KOPT-K1 (cell line): ENCODE data around the gene SLC1A2.

Source experiments
- H3K27ac ChIP-seq: fragments of 200-600 bp; sonication (generic); 2 replicates; pipeline ENCODE4 v1.5.1; 2016; ENCODE audit warnings: antibody characterized with exemption, mild to moderate bottlenecking, low read depth, low read length; ENCODE audit not compliant: poor library complexity, severe bottlenecking
- H3K36me3 ChIP-seq: fragments of 200-600 bp; sonication (generic); 2 replicates; pipeline ENCODE4 v1.5.1; 2017; ENCODE audit warnings: antibody characterized with exemption, mild to moderate bottlenecking, low read length, moderate library complexity; ENCODE audit not compliant: insufficient read depth
- H3K9me3 ChIP-seq: fragments of 200-600 bp; sonication (generic); 2 replicates; pipeline ENCODE4 v1.5.1; 2017; ENCODE audit warnings: antibody characterized with exemption, low read length, mild to moderate bottlenecking; ENCODE audit not compliant: insufficient read depth, poor library complexity, severe bottlenecking

Gene SLC1A2

DNA sequence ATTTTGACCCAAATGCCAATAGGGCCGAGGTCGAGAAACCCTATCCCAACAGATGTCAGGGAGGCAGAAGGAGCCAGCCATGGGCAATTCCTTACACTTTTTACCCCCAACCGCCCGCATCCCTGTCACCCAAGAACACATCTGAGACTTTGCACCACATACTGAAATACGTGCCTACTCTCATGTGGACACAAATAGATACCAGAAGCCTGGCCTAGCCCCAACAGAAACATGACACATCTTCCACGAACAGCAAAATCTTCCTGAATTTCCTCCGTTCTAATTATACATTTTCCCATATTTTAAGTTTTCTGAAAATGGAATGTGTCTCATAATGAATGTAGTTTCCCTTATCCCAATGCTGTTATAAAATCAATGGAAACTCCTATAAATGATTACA is 64.7 kb downstream of the SLC1A2 start:
- H3K36me3 ChIP-seq: no peaks in the 10 kb centered on the region
- no peak overlapping the region for H3K27ac ChIP-seq

DNA sequence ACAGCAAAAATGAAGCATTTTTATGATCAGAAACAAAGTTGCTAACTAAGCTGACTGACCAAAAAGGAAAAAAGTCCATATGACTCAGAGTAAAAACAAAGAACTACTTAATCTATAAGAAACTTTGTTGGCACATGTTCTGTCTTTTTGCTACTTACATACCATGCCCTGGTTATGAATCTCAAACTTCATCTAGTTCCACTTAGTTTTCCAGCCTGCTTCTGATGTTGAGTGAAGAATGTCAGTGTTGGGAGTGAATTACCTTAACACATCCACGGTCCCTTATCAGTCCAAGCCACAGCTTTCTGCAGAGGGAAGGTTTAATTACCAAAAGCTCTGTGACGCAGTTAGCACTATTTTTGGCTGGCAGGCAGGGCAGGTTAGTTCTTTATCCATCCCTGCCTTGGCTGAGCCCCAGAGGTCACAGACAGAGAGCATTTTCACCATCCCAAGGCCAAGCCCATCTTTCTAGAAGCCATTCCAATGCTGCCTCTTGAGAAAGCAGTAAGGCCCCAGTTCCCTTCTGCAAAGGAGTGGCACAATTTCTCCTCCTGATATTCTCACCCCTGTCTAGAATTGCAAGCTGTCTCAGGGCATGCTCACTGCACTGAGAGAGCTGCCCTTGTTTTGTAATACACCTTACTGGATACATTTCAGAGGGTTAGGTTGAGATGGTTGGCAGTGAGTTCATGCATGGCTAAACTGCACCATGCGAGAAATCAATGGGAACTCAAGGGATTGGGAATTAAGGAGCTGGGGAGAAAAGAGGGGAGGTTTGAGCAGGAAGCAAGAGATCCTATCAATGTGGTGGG is 67.1 kb downstream of the SLC1A2 start:
- Histone ChIP-seq H3K9me3 (no peaks in the 10 kb centered on the region), H3K27ac (no peak overlapping the region), H3K36me3 (no peaks in the 10 kb centered on the region)

More for the DNA sequence above, 64.7 kb downstream of the SLC1A2 start:
- H3K9me3 ChIP-seq: no peaks in the 10 kb centered on the region

GRCh38 chr11:35349897-35350296 is 69.5 kb downstream of the SLC1A2 start:
- no peaks in the 10 kb centered on the region for H3K9me3 ChIP-seq
- H3K36me3 ChIP-seq: no peaks in the 10 kb centered on the region

DNA sequence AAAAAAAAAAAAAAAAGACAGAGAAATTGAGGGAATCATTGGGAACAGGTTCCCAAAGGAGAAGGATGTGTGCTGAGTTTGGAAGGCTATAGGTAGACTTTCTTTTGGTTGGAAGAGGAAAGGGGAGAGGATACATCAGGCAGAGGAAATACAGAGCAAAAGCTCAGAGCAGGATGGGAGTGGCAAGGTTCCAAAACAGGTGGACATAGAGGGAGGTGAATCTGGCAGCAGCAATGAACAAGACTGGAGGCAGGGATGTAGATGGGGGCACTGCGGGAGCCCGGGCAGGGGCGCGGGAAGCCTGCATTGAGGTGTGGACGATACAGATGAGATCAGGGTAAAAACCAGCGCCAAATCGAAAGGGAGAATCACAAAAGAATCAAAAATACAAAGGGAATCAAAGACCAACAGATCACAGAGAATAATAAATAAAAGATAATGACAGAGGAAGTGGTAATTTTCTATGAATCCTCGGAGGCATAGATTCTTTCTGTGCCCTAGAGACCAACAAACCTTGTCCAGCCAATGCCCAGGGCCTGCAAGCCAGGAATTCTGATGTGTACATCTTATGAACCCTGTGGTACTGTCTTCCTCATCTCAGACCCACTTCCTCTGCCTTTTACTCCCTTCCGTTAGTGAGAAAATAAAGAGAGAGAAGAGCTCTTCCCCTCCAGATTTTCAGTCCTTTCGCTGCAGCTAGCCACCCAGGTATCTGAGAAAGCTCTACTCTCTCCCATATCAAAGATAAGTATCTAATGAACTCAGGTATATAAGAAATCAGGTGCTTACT is 70.3 kb downstream of the SLC1A2 start:
- Histone ChIP-seq H3K36me3 (no peaks in the 10 kb centered on the region), H3K27ac (no peak overlapping the region), H3K9me3 (no peaks in the 10 kb centered on the region)

More at GRCh38 chr11:35349897-35350296, 69.5 kb downstream of the SLC1A2 start:
- no peak overlapping the region for H3K27ac ChIP-seq

DNA sequence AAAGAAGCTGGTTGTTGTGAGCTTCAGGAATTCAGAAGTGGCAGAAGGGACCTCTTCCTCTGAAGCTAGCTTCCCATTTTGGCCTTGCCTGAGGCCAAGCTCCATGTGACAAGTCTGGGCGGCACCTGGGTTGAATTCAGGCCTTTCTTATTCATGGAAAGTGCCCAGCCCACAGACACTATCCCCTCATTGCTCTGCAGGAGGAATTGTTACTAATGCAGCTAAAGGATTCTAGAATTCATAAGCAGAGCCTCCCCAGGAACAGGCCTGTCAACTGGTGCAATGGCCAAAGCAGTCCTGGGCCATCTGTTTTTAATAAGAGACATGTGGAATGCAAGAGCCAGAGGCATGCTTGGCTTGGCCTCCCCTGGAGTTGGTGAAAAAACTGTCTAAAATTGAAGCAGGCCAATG is 71.4 kb downstream of the SLC1A2 start:
- Histone ChIP-seq H3K9me3 (no peaks in the 10 kb centered on the region), H3K36me3 (no peaks in the 10 kb centered on the region), H3K27ac (no peak overlapping the region)

DNA sequence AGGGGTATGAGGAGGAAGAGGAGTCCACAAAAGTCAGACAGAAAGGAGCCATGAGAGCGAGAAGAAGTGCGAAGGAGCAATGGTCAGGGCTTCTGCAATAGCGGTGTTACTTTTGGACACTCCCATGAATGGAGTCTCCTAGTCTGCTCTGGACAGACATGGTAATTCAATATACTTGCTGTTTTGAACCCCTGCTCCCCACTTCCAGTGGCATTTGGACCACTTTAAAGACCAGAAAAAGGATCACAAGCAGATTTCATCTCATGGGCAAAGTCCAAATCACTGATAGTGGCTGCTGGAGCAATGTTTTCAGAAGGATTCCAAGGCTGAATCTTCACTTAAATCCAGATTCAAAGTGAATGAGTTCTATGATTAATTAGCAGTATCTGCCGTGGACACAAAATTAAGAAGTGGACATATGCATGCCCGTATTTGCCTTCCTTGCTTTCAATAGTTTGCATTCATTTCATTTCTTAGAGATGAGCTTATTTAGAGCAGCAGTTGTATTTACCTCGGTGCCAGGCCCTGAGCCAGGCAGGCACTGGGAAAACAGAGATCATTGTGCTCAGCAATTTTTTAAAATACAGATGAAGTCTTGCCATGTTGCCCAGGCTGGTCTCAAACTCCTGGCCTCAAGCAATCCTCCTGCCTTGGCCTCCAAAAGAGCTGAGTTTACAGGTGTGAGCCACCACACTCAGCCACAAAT is 72.0 kb downstream of the SLC1A2 start:
- H3K27ac ChIP-seq: no peak overlapping the region
- no peaks in the 10 kb centered on the region for H3K36me3 ChIP-seq
- no peaks in the 10 kb centered on the region for H3K9me3 ChIP-seq

DNA sequence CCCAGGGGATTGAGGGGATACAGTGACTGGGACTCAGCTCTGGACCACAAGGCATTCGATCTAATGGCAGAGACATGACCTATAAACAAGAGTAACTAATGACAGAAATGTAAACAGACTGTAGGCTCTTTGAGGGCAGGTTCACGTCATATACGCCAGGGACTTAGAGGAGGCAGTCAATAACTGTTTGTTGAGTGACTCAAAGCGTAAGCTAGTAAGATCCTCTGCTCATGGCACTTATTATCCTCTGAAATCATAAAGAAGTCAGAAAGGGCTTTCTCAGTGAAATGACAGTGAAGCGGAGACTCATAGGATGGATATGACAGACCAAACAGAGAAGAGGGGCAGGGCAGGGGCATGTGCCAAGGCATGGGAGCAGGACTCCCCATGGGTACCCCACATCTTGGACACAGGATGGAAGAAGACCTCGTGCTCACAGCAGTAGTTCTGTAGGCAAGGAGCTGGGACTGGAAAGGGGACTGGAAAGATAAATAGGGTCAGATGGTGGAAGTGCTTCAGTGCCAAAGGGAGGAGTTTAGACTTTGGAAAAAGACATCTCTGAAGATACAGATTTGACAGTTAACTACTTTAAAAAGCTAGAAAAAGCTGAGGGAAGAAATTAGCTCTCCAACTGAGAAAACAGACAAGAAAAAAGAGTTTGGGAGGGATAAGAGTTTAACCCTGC is 72.7 kb downstream of the SLC1A2 start:
- H3K9me3 ChIP-seq: no peaks in the 10 kb centered on the region
- H3K36me3 ChIP-seq: no peaks in the 10 kb centered on the region
- no peak overlapping the region for H3K27ac ChIP-seq

- no peak overlapping the region for H3K27ac ChIP-seq
Measured at GRCh38 chr11:35344681-35345574, 74.4 kb downstream of the SLC1A2 start.

DNA sequence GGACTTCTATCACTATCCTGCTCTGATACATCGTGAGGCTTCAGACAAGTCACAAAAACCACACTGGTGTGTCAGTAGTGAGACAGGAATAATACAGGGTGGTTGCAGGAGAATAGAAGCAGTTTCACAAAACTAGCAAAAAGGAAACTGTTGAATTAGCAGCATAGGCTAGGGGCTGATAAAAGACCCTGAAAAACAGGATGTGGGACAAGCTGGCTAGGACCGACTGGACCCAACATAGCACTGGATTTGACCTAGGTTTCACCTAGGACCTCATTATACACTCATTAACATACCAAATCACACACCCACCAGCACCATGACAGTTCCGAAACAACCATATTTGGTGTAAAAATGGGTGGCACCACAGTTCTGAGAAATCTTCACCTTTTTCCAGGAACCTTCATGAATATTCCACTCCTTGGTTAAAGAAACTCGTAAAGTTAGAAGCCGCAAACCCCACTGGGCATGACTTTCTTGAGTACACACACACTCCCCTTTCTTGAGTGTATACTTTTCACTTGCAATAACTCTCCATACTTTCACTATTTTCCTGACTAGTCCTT is 76.2 kb downstream of the SLC1A2 start:
- Histone ChIP-seq H3K27ac (no peak overlapping the region), H3K36me3 (no peaks in the 10 kb centered on the region), H3K9me3 (no peaks in the 10 kb centered on the region)

More at GRCh38 chr11:35344681-35345574, 74.4 kb downstream of the SLC1A2 start:
- Histone ChIP-seq H3K9me3 (no peaks in the 10 kb centered on the region), H3K36me3 (no peaks in the 10 kb centered on the region)

GRCh38 chr11:35340715-35341114 is 78.6 kb downstream of the SLC1A2 start:
- no peaks in the 10 kb centered on the region for H3K9me3 ChIP-seq
- no peak overlapping the region for H3K27ac ChIP-seq
- no peaks in the 10 kb centered on the region for H3K36me3 ChIP-seq

DNA sequence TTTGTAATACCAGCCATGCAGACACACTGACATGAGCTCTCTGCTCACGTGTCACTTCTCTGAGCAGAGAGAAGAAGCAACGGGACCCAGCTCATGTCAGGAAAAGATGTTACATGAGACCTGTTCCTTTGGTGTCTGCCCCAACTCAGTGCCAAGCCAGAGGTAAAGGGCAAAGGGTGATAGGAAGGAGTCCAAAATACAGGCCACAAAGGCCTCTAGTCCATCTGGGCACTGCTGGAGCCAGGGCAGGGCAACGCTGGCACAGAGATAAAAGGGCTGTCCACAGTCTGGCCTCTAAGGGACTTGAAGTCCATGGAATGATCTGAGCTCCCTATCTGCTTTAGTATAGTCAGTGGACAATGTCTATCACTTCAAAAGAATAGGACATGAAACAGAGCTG is 79.3 kb downstream of the SLC1A2 start:
- Histone ChIP-seq H3K9me3 (no peaks in the 10 kb centered on the region), H3K27ac (no peak overlapping the region), H3K36me3 (no peaks in the 10 kb centered on the region)

- Histone ChIP-seq H3K36me3 (no peaks in the 10 kb centered on the region), H3K27ac (no peak overlapping the region), H3K9me3 (no peaks in the 10 kb centered on the region)
Measured at GRCh38 chr11:35338921-35339320, 80.4 kb downstream of the SLC1A2 start.

DNA sequence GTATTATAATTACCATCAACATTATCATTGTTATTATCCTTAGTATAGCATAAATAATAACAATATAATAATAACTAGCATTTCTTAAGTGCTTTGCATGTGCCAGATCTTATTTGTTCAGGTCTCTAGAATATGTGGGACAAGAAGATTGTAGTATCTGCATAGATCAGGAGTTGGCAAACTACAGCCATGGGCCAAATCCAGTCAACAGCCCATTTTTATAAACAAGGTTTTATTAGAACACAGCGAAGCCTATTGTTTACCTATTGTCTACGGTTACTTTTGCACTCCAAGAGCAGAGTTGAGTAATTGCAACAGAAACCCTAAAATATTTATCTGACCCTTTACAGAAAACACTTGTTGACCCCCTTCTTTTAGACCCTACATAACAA is 81.4 kb downstream of the SLC1A2 start:
- Histone ChIP-seq H3K9me3 (no peaks in the 10 kb centered on the region), H3K27ac (no peak overlapping the region), H3K36me3 (no peaks in the 10 kb centered on the region)
